Measurements from ENCODE around the gene KRT72.

The KRT72 gene

GRCh38 chr12:52630008-52630500 lies 28.8 kb upstream of the KRT72 start:
- DNase-seq (ENCODE audit: low spot score) = no peak

DNA sequence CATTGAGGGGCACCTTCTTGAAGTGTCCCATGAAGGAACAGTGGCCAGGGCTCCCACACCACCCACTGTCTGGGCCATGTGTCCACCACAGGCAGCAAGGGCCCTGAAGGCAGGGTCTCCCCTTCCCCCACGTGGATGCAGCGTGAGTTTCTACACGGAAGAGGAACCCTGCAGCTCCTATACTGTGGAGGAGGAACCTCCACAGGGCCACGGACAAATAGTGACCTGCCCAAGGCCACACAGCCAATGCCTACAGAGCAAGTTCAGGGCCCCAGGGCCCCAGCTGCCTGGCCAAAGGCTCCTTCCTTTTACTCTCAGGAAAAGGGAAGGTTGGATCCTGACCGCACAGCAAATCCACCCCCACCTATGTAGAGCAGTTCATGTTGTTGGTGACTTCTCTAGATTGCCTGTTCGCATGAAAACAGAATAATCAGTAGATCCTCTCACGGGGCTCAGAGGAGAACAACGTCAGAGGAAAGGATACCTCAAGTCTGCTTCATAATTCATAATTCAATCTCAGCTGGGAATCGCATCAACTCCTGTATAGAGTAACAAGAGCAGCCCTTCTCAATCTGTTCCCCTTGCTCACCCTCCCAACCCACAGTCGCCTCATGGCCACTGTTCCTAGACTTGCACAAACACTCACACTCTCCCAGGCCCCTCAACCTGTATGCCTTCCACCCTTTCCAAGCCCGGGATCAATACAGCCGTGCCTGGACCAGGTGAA lies 28.2 kb upstream of the KRT72 start:
- DNase-seq (ENCODE audit: low spot score) = no peak

GRCh38 chr12:52628841-52629240 lies 27.6 kb upstream of the KRT72 start:
- DNase-seq (ENCODE audit: low spot score) = no peak

DNA sequence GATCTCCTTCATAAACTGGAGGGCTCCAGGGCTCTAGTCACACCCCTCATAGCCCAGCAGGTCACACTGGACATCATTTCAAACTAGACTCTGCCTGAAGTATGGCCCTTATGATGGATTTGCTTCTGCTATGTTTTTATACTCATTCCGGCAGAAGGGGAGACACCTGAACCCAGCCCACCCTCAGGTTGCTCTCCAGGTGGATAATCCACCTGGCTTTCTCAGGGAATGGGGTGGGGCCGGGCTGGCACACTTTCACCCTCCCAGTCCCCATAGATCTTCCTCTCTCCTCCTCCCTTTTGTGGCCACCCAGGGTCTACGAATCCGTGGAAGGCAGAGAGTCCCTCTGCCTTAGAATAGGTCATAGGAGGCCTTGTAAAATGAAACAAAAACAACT lies 26.8 kb upstream of the KRT72 start:
- no peak for DNase-seq (ENCODE audit: low spot score)

- DNase-seq (ENCODE audit: low spot score) = no peak
Measured at GRCh38 chr12:52627395-52628110, 26.3 kb upstream of the KRT72 start.

GRCh38 chr12:52622349-52622748 lies 21.1 kb upstream of the KRT72 start:
- no peak for DNase-seq (ENCODE audit: low spot score)

- DNase-seq (ENCODE audit: low spot score) = no peak
Measured at GRCh38 chr12:52618866-52619265, 17.6 kb upstream of the KRT72 start.

DNA sequence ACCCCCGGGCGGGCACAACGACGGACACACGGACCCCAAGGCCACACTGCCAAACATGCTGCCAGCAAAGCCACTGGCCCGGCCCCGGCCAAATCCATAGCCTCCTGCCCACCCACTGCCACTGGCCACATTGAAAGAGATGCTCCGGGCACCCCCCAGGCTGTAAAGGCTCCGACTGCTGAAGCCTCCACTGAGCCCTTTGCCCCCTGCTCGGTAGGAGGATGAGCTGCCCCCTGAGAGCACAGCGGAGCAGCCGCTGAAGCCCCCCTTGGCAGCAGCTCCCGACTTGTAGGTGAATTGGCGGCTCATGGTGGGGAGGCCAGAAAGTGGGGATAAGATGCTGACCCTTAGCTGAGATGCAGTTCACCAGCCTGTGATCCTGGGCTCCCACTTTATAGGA lies 17.0 kb upstream of the KRT72 start, which contains the start of gene KRT73:
TSS of gene KRT73 (minus strand) at position 344 of the 400 bp plus-strand sequence. CDS start at position 309, 35 bp downstream.
- DNase-seq (ENCODE audit: low spot score) = no peak

DNA sequence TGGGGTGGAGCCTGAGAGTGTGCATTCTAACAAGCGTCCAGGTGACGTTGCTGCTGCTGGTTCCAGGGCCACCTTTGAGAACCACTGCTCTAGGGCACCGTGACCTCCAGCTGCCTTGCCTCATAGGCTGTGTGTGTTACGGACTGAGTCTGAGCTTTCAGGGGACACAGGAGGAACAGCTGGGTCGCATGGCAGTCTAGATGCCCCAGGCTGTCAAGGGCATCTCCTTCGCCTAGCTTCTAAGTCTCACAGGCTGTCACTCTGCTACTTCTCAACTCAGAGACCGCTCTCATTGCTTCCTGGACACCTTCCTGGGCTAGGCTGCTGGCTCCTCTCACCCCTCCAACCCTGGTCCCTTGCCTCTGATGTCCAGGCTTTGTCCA lies 16.1 kb upstream of the KRT72 start:
- no peak for DNase-seq (ENCODE audit: low spot score)

- DNase-seq (ENCODE audit: low spot score) = no peak
Measured at GRCh38 chr12:52616680-52617402, 15.6 kb upstream of the KRT72 start.

GRCh38 chr12:52615912-52616311 lies 14.6 kb upstream of the KRT72 start:
- no peak for DNase-seq (ENCODE audit: low spot score)

GRCh38 chr12:52615208-52615868 lies 14.1 kb upstream of the KRT72 start:
- peak; percentile 26 for DNase-seq (ENCODE audit: low spot score)

DNA sequence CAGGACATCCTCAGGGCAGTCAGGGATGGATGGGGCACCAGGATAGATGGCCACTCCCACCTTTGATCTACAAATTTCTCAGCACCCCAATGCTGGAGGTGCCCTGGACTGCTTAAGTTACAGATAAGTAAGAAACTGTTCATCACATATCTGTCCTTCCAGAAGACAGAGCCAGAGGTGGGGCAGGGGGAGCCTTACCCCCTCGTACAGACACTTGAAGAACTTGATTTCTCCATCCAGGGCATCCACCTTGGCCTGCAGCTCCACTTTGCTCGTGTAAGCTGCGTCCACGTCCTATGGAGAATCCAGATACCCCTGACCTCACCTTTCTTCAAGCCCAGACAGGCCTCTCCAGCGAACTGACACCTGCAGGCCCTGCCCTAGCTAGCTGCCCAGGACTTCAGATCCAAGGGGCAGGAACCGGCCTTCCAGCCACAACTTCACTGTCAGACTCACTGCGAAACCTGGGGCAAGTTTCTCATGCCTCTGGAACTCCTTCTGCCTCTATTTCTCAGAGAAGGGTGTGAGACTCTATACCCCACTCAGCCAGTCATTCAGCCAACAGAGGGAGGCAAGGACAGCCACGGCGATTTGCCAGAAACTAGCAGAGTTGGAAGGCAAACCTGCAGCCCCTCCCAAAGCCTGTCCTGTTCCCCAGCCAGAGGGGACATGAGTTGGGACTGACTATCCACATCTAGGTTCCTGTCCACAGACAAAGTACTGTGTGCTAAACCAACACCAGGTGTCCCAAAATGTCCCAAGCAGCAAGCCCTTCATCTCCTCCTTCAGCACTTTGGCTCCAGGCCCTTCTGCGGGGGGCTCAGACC lies 13.3 kb upstream of the KRT72 start:
- DNase-seq (ENCODE audit: low spot score) = no peak

- no peak for DNase-seq (ENCODE audit: low spot score)
Measured at GRCh38 chr12:52613384-52614030, 12.2 kb upstream of the KRT72 start.

DNA sequence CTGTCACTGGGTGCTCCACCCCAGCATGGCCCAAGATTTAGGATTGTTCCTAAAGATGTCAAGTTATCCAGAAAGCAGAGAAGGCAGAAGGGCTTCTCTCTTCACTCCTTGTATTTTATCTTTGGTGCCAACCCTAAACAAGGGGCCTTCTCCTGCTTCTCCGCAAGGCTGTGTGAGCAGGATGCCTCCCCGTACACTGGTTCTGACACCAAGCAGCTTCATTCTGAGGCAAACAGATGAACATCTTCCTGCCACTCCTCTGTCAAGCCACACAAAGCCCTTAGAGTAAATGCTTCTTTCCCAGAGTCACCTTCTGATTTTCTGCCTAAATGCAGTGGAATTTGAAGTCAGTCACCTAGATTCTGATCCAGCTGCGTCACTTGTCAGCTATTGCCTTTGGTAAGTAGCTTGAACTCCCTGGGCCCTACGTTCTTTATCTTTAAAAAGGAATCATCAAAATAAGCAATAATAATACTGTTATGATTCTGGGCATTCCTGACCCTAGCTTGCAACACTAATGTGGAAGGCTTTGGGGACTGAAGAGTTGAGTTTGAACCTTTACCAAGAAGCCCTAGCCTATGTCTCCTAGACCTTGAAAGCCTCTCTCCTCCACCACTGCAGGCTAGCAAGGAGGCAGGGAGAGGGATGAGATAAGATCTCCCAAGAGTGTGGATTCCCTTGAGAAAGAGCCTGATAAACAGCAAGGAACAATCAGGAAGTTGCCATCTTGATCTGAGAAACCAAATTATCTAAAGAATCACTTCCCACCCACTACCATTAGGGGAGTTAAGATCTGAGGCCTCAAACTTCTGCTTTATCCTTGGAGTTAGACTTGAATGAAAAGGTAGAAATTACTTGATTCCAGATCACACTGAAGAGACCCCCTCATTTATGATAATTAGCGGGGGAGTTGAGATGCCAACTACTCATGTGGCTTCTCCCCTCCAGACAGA lies 11.4 kb upstream of the KRT72 start:
- DNase-seq (ENCODE audit: low spot score) = no peak

DNA sequence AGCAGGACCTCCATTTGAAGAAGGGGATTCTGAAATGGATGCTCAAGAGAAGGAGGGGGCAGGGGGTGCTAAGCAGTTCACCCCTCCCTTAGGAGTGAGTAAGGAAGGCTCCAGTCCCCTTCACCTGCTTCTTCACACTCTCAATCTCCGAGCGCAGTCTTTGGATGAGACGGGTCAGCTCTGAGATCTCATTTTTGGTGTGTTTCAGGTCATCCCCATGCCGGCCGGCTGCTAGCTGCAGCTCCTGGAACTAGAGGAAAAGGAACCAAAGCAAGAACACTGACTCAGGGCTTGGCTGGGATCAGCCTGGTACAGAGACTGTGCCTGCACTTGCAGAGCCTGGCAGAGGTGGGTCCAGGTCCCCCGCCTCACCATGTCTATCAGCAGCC lies 9.8 kb upstream of the KRT72 start:
- DNase-seq (ENCODE audit: low spot score) = no peak

GRCh38 chr12:52608826-52609630 lies 7.8 kb upstream of the KRT72 start:
- no peak for DNase-seq (ENCODE audit: low spot score)

GRCh38 chr12:52608161-52608560 lies 6.9 kb upstream of the KRT72 start:
- DNase-seq (ENCODE audit: low spot score) = no peak

GRCh38 chr12:52607314-52607713 lies 6.1 kb upstream of the KRT72 start:
- DNase-seq (ENCODE audit: low spot score) = no peak

Data from AG08395 (cell line).